Astrocyte of the spinal cord (primary cell): ENCODE measurements around the gene RNU4-1.

Experiments used
- DNase-seq: peaks from one replicate; pipeline ENCODE4 v3.0.0; 2011; ENCODE audit warnings: low read depth, low spot score
- H3K4me3 ChIP-seq: 2 replicates; pipeline ENCODE4 v1.5.1; 2011; ENCODE audit warnings: low read depth, mild to moderate bottlenecking, low read length, moderate library complexity
- in situ Hi-C: cut with HindIII; loops from 2 replicates; pipeline ENCODE4 v1.10.0; 2017; ENCODE audit warnings: low sequenced_read_pairs
- TF ChIP-seq, protein P1 (sequence below): IDR thresholded peaks from 2 replicates; pipeline ENCODE4 v1.5.1; 2012; ENCODE audit warnings: low read depth, mild to moderate bottlenecking, low read length, inconsistent platforms

RNU4-1 gene

DNA sequence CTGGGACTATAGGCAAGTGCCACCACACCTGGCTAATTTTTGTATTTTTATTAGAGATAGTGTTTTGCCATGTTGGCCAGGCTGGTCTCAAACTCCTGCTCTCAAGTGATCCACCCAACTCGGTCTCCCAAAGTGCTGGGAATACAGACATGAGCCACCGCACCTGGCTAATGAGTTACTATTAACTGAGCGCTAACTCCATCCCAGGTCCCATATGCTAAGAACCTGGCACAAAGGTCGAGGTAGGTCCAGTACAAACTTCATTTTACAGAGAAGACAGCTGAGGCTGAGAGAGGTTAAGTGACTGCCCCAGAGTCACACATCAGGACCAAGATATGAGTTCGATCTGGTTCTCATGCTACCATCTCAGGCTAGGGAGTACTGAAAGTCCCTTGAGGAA lies 39.0 kb upstream of the RNU4-1 start:
- H3K4me3 ChIP-seq: no peak overlapping the region
- TF ChIP-seq, protein P1, sequence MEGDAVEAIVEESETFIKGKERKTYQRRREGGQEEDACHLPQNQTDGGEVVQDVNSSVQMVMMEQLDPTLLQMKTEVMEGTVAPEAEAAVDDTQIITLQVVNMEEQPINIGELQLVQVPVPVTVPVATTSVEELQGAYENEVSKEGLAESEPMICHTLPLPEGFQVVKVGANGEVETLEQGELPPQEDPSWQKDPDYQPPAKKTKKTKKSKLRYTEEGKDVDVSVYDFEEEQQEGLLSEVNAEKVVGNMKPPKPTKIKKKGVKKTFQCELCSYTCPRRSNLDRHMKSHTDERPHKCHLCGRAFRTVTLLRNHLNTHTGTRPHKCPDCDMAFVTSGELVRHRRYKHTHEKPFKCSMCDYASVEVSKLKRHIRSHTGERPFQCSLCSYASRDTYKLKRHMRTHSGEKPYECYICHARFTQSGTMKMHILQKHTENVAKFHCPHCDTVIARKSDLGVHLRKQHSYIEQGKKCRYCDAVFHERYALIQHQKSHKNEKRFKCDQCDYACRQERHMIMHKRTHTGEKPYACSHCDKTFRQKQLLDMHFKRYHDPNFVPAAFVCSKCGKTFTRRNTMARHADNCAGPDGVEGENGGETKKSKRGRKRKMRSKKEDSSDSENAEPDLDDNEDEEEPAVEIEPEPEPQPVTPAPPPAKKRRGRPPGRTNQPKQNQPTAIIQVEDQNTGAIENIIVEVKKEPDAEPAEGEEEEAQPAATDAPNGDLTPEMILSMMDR: no peak
- in situ Hi-C loops: no loop called here
- no peak for DNase-seq

DNA sequence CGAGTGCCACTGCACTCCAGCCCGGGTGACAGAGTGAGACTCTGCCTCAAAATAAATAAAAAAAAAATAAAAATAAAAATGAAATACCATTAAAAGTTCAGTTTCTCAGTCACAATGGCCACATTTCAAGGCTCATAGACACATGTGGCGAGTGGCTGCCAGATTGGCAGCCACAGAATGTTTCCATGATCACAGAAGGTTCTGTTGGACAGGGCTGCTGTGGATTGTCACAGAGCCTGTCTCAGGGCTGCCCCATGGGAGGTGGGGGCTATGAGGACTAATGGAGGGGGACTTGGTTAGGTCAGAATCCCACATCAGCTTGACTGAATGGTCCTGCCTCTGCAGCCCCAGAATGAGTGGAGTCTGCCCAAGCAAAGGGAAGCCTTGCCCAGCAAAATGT lies 38.4 kb upstream of the RNU4-1 start:
- H3K4me3 ChIP-seq: no peak overlapping the region
- no peak for DNase-seq
- TF ChIP-seq, protein P1: no peak
- in situ Hi-C loops: no loop called here

DNA sequence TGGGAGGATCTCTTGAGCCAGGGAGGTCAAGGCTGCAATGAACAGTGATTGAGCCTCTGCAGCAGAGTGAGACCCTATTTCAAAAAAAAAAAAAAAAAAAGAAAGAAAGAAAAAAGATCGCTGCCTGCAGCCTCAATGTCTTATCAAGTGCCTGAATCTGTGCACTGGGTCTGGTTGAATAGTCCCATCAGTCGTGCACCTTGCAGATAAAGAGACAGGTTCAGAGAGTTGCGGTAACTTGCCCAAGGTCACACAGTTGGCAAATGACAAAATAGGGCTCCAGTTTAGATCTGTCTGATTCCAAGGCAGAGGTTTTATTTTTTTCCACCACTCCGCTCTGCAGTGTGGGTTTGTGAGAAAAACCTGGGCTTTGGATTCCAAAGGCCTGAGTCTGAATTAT lies 35.2 kb upstream of the RNU4-1 start:
- H3K4me3 ChIP-seq: no peak overlapping the region
- no peak for DNase-seq
- TF ChIP-seq, protein P1: no peak
- in situ Hi-C loops: no loop called here

DNA sequence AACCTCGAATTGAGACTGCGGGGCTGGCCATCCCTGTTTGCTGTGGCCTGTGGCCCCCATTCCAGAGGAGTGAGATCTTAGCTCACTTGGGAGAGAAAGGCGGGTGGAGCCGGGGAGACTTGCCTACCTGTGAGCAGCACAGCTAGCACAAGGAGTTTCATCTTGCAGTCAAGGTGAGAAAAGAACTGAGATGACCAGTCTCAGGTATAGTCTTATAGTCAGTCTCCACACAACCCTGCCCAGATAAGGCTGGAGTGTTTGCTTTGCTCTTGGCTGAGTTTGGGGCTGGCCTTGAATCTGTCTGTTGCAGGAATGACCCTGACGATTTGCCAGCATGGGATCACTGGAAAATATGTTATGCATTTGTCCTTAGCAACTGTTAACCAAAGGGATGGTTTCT lies 34.6 kb upstream of the RNU4-1 start, which contains the start of gene PLA2G1B:
Gene PLA2G1B (minus strand): TSS at position 187 of the 400 bp plus-strand sequence. CDS start 26 bp downstream, at position 161.
- in situ Hi-C loops: no loop called here
- TF ChIP-seq, protein P1: no peak
- DNase-seq: no peak
- H3K4me3 ChIP-seq: no peak within 1 kb of the TSS

DNA sequence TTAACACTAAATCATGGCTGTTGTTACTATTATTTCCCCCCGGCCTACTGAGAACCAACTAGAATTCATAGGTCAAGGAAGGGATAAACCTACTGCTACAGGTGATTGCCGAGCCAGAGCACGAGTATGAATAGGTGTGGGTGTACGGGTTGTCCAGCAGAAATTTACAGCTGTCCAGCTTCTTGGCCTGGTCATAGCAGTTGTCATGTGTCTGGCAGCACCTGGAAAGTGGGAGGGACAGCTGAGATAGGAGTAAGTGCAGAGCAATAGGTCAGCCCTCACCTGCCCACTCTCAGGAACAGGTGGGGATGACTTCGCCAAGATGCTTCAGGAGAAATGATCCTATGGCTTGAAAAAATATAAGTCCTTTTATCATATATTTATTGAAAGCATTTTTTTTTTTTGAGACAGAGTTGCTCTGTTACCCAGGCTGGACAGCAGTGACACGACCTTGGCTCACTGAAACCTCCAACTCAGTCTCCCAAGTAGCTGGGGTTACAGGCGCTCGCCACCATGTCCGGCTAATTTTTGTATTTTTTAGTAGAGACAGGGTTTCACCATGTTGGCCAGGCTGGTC lies 31.9 kb upstream of the RNU4-1 start:
- TF ChIP-seq, protein P1: no peak
- H3K4me3 ChIP-seq: no peak overlapping the region
- in situ Hi-C loops: no loop called here
- DNase-seq: no peak

DNA sequence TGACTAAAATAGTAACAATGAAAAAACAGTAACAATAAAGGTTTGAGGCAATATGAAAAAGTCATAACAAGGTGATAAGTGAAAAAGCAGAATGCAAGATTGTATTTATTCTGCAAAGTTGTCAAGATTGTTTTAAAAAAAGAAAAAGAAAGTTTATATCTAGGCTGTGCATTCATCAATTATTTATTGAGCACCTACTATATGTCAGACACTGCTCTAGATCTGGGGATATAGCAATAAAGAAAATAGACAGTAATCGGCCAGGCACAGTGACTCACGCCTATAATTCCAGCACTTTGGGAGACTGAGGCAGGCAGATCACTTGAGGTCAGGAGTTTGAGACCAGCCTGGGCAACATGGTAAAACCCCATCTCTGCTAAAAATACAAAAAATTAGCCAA lies 30.7 kb upstream of the RNU4-1 start:
- TF ChIP-seq, protein P1: no peak
- no peak for DNase-seq
- H3K4me3 ChIP-seq: no peak overlapping the region
- in situ Hi-C loops: no loop called here
